ENCODE data around the gene TSPAN9.

DNA sequence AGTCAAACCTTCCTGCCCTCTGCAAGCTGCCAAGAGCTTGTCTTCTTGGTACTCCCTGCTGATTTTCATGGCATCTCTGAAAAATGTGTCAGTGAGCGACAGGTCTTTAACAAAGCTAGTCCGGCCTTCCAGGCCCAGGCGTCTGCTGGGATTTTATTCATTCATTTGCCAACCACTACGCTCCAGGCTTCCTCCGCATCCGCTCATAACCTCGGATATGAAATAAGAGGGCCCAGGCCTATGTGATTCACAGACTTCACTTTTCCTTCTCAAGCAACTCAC, 13.8 kb downstream of the TSPAN9 start:
- TF ChIP-seq GATA3 (IDR thresholded peaks at IDR 0.05; ENCODE audit: low read depth, low read length) = no peak
- TF ChIP-seq GATA2 (IDR thresholded peaks at IDR 0.05; ENCODE audit: low read depth, low read length) = no peak

Data from SH-SY5Y (cell line).